IMR-90 (cell line): Measurements from ENCODE around the gene SRPK2. TPM values are rescaled to one million over a fixed set of nuclear protein-coding genes. Genes with fewer than 3 reads are reported as not detected.

ENCODE experiments used
- ATAC-seq: fragments of 200-7000 bp; cut with Tn5 transposase; 2 replicates; pipeline ENCODE4 v1.9.1; 2020; ENCODE audit warnings: low read depth, mild to moderate bottlenecking, moderate library complexity
- BruUV-seq: library from RNA; stranded (reverse); fragments of 400-500 nt; replicated peaks from 2 replicates; lab custom pipeline; 2021; lab: Mats Ljungman, UMichigan
- CTCF ChIA-PET: fragments of 300-600 bp; formaldehyde crosslinking; extraction: SDS; loops from one replicate; lab custom pipeline; 2021; ENCODE audit warnings: antibody characterized with exemption; lab: Yijun Ruan, JAX
- POLR2A ChIA-PET: fragments of 300-600 bp; sonication (Branson Sonifier 250); formaldehyde crosslinking; loops from one replicate; lab custom pipeline; 2022; ENCODE audit warnings: antibody characterized with exemption; ENCODE audit not compliant: unreplicated experiment; lab: Charles Lee
- DNase-seq: peaks from one replicate; pipeline ENCODE4 v3.0.0; 2013
- H2AFZ ChIP-seq: replicated peaks from 2 replicates; pipeline ENCODE3; 2013; ENCODE audit warnings: low read length, mild to moderate bottlenecking; ENCODE audit not compliant: poor library complexity
- H2AK5ac ChIP-seq: 2 replicates; pipeline ENCODE4 v1.6.1; 2013; ENCODE audit warnings: low read depth, low read length, inconsistent platforms
- H2AK9ac ChIP-seq: replicated peaks from 2 replicates; pipeline ENCODE3; 2013; ENCODE audit warnings: mild to moderate bottlenecking, low read depth, low read length, moderate library complexity; ENCODE audit not compliant: poor library complexity
- H2BK120ac ChIP-seq: 2 replicates; pipeline ENCODE4 v1.6.1; 2013; ENCODE audit warnings: low read depth, low read length, inconsistent platforms
- H2BK15ac ChIP-seq: 3 replicates; pipeline ENCODE4 v1.6.1; 2013; ENCODE audit warnings: low read depth, low read length, inconsistent platforms
- H2BK20ac ChIP-seq: 2 replicates; pipeline ENCODE4 v1.6.1; 2013; ENCODE audit warnings: low read depth, mild to moderate bottlenecking, inconsistent platforms, low read length, moderate library complexity
- H2BK5ac ChIP-seq: 2 replicates; pipeline ENCODE4 v1.6.1; 2013; ENCODE audit warnings: mild to moderate bottlenecking, low read depth, low read length, inconsistent platforms; ENCODE audit not compliant: poor library complexity, severe bottlenecking
- H3K14ac ChIP-seq: replicated peaks from 2 replicates; pipeline ENCODE4 v1.6.1; 2013; ENCODE audit warnings: low read depth, low read length, inconsistent platforms
- H3K18ac ChIP-seq: 2 replicates; pipeline ENCODE4 v1.6.1; 2013; ENCODE audit warnings: low read depth, low read length, control low read depth
- H3K23ac ChIP-seq: 2 replicates; pipeline ENCODE4 v1.6.1; 2013; ENCODE audit warnings: low read depth, low read length, inconsistent platforms
- H3K27ac ChIP-seq: 2 replicates; pipeline ENCODE4 v1.5.1; 2013; ENCODE audit warnings: mild to moderate bottlenecking, control low read depth, low read length; ENCODE audit not compliant: insufficient read depth
- H3K27me3 ChIP-seq: 2 replicates; pipeline ENCODE4 v1.6.1; 2013; ENCODE audit warnings: low read length; ENCODE audit not compliant: control insufficient read depth, insufficient read depth
- H3K36me3 ChIP-seq: 2 replicates; pipeline ENCODE4 v1.6.1; 2013; ENCODE audit warnings: low read length, mixed read lengths; ENCODE audit not compliant: control insufficient read depth, insufficient read depth
- H3K4ac ChIP-seq: 2 replicates; pipeline ENCODE4 v1.6.1; 2013; ENCODE audit warnings: low read depth, low read length, inconsistent platforms
- H3K4me1 ChIP-seq: 2 replicates; pipeline ENCODE4 v1.6.1; 2013; ENCODE audit warnings: low read length, mixed read lengths; ENCODE audit not compliant: control insufficient read depth, insufficient read depth
- H3K4me2 ChIP-seq: 2 replicates; pipeline ENCODE4 v1.6.1; 2013; ENCODE audit warnings: low read depth, mild to moderate bottlenecking, control low read depth, low read length, moderate library complexity
- H3K4me3 ChIP-seq: 2 replicates; pipeline ENCODE4 v1.5.1; 2013; ENCODE audit warnings: low read depth, mild to moderate bottlenecking, control low read depth, low read length, moderate library complexity; ENCODE audit not compliant: insufficient read depth
- H3K56ac ChIP-seq: 2 replicates; pipeline ENCODE4 v1.6.1; 2013; ENCODE audit warnings: low read length, inconsistent platforms; ENCODE audit not compliant: insufficient read depth; ENCODE audit errors: extremely low read depth
- H3K79me1 ChIP-seq, 2 experiments: 2 replicates each; pipeline ENCODE4 v1.6.1; 2013; ENCODE audit warnings: low read length in 2 of 2, inconsistent platforms in 1 of 2, low read depth in 1 of 2
- H3K9ac ChIP-seq: 2 replicates; pipeline ENCODE4 v1.6.1; 2013; ENCODE audit warnings: low read depth, low read length, control low read depth
- H3K9me1 ChIP-seq: 2 replicates; pipeline ENCODE4 v1.6.1; 2013; ENCODE audit warnings: low read length, inconsistent platforms; ENCODE audit not compliant: insufficient read depth
- H3K9me3 ChIP-seq: 2 replicates; pipeline ENCODE4 v1.6.1; 2013; ENCODE audit warnings: low read length; ENCODE audit not compliant: control insufficient read depth, insufficient read depth
- H4K20me1 ChIP-seq: 2 replicates; pipeline ENCODE4 v1.6.1; 2013; ENCODE audit warnings: low read length, inconsistent platforms; ENCODE audit not compliant: insufficient read depth
- H4K5ac ChIP-seq: 2 replicates; pipeline ENCODE4 v1.6.1; 2013; ENCODE audit warnings: mild to moderate bottlenecking, low read depth, low read length, control low read depth
- H4K8ac ChIP-seq, 2 experiments: 2 replicates each; pipeline ENCODE4 v1.6.1; 2013; ENCODE audit warnings: low read depth in 2 of 2, low read length in 2 of 2, control low read depth in 1 of 2, inconsistent platforms in 1 of 2
- H4K91ac ChIP-seq: 2 replicates; pipeline ENCODE4 v1.6.1; 2013; ENCODE audit warnings: low read depth, low read length, inconsistent platforms; ENCODE audit not compliant: insufficient read depth
- BHLHE40 ChIP-seq: fragments of 150-350 bp; IDR thresholded peaks from 2 replicates; pipeline ENCODE4 v1.6.1; 2016; ENCODE audit warnings: mild to moderate bottlenecking, low read depth, low read length
- CEBPB ChIP-seq: IDR thresholded peaks from 2 replicates; pipeline ENCODE4 v1.6.1; 2012; ENCODE audit warnings: low read depth, low read length, improper control_type of control experiment
- CHD1 ChIP-seq: IDR thresholded peaks from 2 replicates; pipeline ENCODE4 v1.6.1; 2012; ENCODE audit warnings: low read depth, low read length, improper control_type of control experiment
- FOS ChIP-seq: fragments of 150-350 bp; IDR thresholded peaks from 2 replicates; pipeline ENCODE4 v1.6.1; 2016; ENCODE audit warnings: low read depth, low read length
- MAFK ChIP-seq: IDR thresholded peaks from 2 replicates; pipeline ENCODE4 v1.6.1; 2012; ENCODE audit warnings: low read depth, low read length, improper control_type of control experiment
- RAD21 ChIP-seq: IDR thresholded peaks from 2 replicates; pipeline ENCODE4 v1.6.1; 2012; ENCODE audit warnings: low read length, improper control_type of control experiment
- RCOR1 ChIP-seq: IDR thresholded peaks from 2 replicates; pipeline ENCODE4 v1.6.1; 2012; ENCODE audit warnings: mild to moderate bottlenecking, low read length, improper control_type of control experiment; ENCODE audit not compliant: insufficient replicate concordance
- WGBS, 2 experiments: methylation state at CpG; one replicate each; pipeline versions ENCODE4 v1.1.5 to v1.1.7; 2013; ENCODE audit warnings: missing lambda C conversion rate in 2 of 2; ENCODE audit not compliant: insufficient read length in 1 of 2; ENCODE audit errors: extremely low coverage in 2 of 2; 5-methylcytosine and 5-hydroxymethylcytosine counted together
- dilution Hi-C: fragments of 300-500 bp; cut with HindIII; formaldehyde crosslinking; loops from one replicate; pipeline ENCODE4 v1.14.3; 2018; ENCODE audit warnings: low sequenced_read_pairs; ENCODE audit not compliant: unreplicated experiment
- in situ Hi-C: fragments of 300-500 bp; cut with MboI; formaldehyde crosslinking; loops from 3 replicates; pipeline ENCODE4 v1.14.3; 2019; ENCODE audit warnings: low sequenced_read_pairs, inconsistent platforms, mixed read lengths
- intact Hi-C: fragments of 100-400 bp; cut with micrococcal nuclease; formaldehyde crosslinking; loops from 2 replicates; pipeline ENCODE4 v1.10.0; 2022
- polyA plus RNA-seq, 3 experiments: library from polyadenylated mRNA; depleted of rRNA; stranded (reverse); fragments of >200 nt; gene quantifications; 2 replicates each; pipeline ENCODE4 v1.2.3, GENCODE V29; 2012; ENCODE audit warnings: low replicate concordance in 1 of 3
- total RNA-seq: library from RNA; depleted of rRNA; stranded (reverse); fragments of >200 nt; gene quantifications from 2 replicates; pipeline ENCODE4 v1.2.3, GENCODE V29; 2012
- TF ChIP-seq, protein P1 (sequence below): fragments of 150-350 bp; IDR thresholded peaks from 2 replicates; pipeline ENCODE4 v1.6.1; 2016; ENCODE audit warnings: low read depth, mild to moderate bottlenecking, low read length, moderate library complexity, borderline replicate concordance
- TF ChIP-seq, protein P2 (sequence below): conservative IDR thresholded peaks from 2 replicates; pipeline ENCODE4 v1.5.1; 2012; ENCODE audit warnings: mild to moderate bottlenecking, low read depth, low read length, improper control_type of control experiment
- TF ChIP-seq, protein P3 (sequence below): fragments of 150-350 bp; IDR thresholded peaks from 2 replicates; pipeline ENCODE4 v1.6.1; 2017; ENCODE audit warnings: mild to moderate bottlenecking, antibody characterized with exemption, low read length, low read depth

The SRPK2 gene
- total and polyA plus RNA-seq, 2 of the 4 experiments (the other 2 are of a cell fraction): 13.2 to 33.0 TPM

DNA sequence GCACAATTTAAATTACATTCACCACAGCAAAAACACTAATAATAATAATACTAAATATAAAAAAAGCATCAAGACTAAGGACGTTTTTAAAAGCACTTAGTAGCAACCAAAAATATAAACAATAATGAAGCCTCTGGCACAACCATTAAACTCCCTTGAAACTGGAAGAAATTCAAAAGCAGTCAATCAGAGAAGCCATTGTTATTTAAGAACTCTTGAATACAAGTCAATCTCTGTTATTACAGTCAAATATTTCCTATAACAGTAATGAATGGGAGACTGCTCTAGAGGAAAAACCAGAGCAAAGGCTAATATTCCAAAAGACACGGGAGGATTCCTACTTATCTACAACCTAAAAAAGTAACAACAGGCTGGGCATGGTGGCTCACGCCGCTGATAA, 210.5 kb downstream of the SRPK2 start:
- CTCF ChIA-PET: no interaction called here
- dilution Hi-C loops: no loop called here
- H3K9me1 ChIP-seq: 0 out of 2 replicates have a peak, but pooled peaks cover 4% of the 10 kb centered on the region

More for the DNA sequence above, 210.5 kb downstream of the SRPK2 start:
- 100% methylated on average over 2 of the region's 4 CpGs; no CpG with 5 or more reads in 1 of the 2 experiments for WGBS, 2 experiments
- Histone ChIP-seq H4K20me1 (peaks cover 16% of the 10 kb centered on the region; the same call in 1 of the 2 replicates), H2AFZ (no peak overlapping the region), H3K56ac (no peak overlapping the region), H3K79me1 (peaks cover 22 to 33% of the 10 kb centered on the region in 2 experiments), H3K14ac (no peak overlapping the region), H3K18ac (no peak overlapping the region), H2AK9ac (no peak overlapping the region), H3K9ac (no peak overlapping the region), H3K4me3 (no peak overlapping the region), H2AK5ac (no peak overlapping the region), H3K27ac (no peak overlapping the region), H4K5ac (no peak overlapping the region), H4K8ac (no peak overlapping the region), H3K4ac (no peak overlapping the region), H2BK15ac (no peak overlapping the region), H4K91ac (no peak overlapping the region), H2BK5ac (no peak overlapping the region), H3K27me3 (no peaks in the 10 kb centered on the region), H3K36me3 (no peaks in the 10 kb centered on the region), H3K4me1 (no peaks in the 10 kb centered on the region; the same call in 1 of the 2 replicates), H3K4me2 (no peak overlapping the region), H3K23ac (no peak overlapping the region), H2BK120ac (no peak overlapping the region), H2BK20ac (no peak overlapping the region), H3K9me3 (peaks cover 4% of the 10 kb centered on the region; the same call in 1 of the 2 replicates)
- POLR2A ChIA-PET: no interaction called here
- BruUV-seq: no TSS peak
- ATAC-seq (no peak), DNase-seq (no peak)
- intact Hi-C loops (no loop called here), in situ Hi-C loops (no loop called here)
- TF ChIP-seq RAD21: no peak
- no peak for TF ChIP-seq MAFK
- TF ChIP-seq BHLHE40: no peak
- no peak for TF ChIP-seq RCOR1
- TF ChIP-seq, protein P1, sequence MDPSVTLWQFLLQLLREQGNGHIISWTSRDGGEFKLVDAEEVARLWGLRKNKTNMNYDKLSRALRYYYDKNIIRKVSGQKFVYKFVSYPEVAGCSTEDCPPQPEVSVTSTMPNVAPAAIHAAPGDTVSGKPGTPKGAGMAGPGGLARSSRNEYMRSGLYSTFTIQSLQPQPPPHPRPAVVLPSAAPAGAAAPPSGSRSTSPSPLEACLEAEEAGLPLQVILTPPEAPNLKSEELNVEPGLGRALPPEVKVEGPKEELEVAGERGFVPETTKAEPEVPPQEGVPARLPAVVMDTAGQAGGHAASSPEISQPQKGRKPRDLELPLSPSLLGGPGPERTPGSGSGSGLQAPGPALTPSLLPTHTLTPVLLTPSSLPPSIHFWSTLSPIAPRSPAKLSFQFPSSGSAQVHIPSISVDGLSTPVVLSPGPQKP: no peak
- TF ChIP-seq, protein P2, sequence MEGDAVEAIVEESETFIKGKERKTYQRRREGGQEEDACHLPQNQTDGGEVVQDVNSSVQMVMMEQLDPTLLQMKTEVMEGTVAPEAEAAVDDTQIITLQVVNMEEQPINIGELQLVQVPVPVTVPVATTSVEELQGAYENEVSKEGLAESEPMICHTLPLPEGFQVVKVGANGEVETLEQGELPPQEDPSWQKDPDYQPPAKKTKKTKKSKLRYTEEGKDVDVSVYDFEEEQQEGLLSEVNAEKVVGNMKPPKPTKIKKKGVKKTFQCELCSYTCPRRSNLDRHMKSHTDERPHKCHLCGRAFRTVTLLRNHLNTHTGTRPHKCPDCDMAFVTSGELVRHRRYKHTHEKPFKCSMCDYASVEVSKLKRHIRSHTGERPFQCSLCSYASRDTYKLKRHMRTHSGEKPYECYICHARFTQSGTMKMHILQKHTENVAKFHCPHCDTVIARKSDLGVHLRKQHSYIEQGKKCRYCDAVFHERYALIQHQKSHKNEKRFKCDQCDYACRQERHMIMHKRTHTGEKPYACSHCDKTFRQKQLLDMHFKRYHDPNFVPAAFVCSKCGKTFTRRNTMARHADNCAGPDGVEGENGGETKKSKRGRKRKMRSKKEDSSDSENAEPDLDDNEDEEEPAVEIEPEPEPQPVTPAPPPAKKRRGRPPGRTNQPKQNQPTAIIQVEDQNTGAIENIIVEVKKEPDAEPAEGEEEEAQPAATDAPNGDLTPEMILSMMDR: no peak
- no peak for TF ChIP-seq CEBPB
- TF ChIP-seq FOS: no peak
- TF ChIP-seq CHD1: no peak
- TF ChIP-seq, protein P3, sequence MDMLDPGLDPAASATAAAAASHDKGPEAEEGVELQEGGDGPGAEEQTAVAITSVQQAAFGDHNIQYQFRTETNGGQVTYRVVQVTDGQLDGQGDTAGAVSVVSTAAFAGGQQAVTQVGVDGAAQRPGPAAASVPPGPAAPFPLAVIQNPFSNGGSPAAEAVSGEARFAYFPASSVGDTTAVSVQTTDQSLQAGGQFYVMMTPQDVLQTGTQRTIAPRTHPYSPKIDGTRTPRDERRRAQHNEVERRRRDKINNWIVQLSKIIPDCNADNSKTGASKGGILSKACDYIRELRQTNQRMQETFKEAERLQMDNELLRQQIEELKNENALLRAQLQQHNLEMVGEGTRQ: no peak
